ENCODE results near the gene SNX17. TPM values are rescaled to one million over a fixed set of nuclear protein-coding genes. Genes with fewer than 3 reads are reported as not detected.

SNX17 gene
- total RNA-seq, 5 donors from 2014 or later (not counting 1 experiment from before 2014, with no cell fraction given) = 77.9 to 130 (median 121) TPM

DNA sequence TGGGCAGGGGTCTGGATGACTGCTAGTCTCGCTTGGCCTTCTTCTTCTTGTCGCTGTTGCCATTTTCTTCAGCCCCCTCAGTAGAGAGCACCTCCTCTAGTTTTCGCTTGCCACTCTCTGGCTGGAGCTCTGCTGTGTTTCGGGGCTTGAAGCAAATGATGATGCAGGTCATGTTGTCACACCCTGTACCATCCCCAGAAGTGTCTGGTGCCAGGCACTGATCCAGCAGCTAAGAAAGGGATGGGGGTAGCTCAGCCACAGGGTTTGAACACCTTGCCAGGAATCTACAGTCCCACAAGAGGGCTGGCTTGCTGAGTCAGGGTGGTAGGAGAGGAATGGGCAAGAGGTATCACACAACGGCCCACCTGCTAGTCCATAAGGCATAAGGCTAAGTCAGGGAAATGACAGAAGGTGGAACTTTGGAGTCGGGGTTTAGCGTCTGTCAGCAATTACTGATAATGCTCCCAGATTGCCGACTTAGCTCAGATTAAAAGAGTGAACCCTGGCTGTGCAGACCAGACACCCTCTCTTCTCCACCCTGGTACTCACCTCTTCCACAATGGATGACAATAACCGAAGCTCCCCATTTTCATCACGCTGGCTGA lies 11.3 kb downstream of the SNX17 start:
- 100% methylated on average over 3 of the region's 10 CpGs for WGBS (ENCODE audit: insufficient coverage)
- Histone ChIP-seq H3K36me3 (ENCODE audit: control insufficient read depth in 2 of 2, extremely low read depth in 1 of 2, insufficient read depth in 1 of 2, low read length in 1 of 2) (peaks cover 26 to 51% of the 10 kb centered on the region in 2 donors), H3K27ac (ENCODE audit: low read length) (peak overlapping the region; percentile 90), H3K4me1 (ENCODE audit: control insufficient read depth in 1 of 2, extremely low read depth in 1 of 2, insufficient read depth in 2 of 2, low read length in 2 of 2) (peaks cover 8 to 18% of the 10 kb centered on the region in 2 experiments), H3K9me3 (no peaks in the 10 kb centered on the region), H3K27me3 (replicated peaks in 1 of 2; ENCODE audit: control insufficient read depth in 2 of 2, extremely low read depth in 1 of 2, insufficient read depth in 2 of 2, low read length in 1 of 2) (no peaks in the 10 kb centered on the region), H3K4me3 (ENCODE audit: control insufficient read depth in 1 of 2, extremely low read depth in 1 of 2, low read length in 1 of 2) (no peak overlapping the region)
- H3K36me3 Mint-ChIP-seq = peaks cover 39% of the 10 kb centered on the region
- H3K4me1 Mint-ChIP-seq = peaks cover 23 to 34% (median 32%) of the 10 kb centered on the region in 3 donors
- ATAC-seq (replicated peaks in 1 of 4) (no peak), DNase-seq (no peak)
- ChIA-PET POLR2A (interaction anchor here in 1 of 2 donors (0.5 kb wide), 1 partner anchor 86 kb away, joined by 6 read pairs; no protein-coding TSS in a partner anchor), CTCF (no interaction called here)
- H3K4me3 Mint-ChIP-seq = peak overlapping the region; percentile 79 to 87 (median 86)
- H3K9me3 Mint-ChIP-seq = no peaks in the 10 kb centered on the region
- no peaks in the 10 kb centered on the region for H3K27me3 Mint-ChIP-seq
- peak overlapping the region; percentile 66 to 80 for H3K27ac Mint-ChIP-seq

DNA sequence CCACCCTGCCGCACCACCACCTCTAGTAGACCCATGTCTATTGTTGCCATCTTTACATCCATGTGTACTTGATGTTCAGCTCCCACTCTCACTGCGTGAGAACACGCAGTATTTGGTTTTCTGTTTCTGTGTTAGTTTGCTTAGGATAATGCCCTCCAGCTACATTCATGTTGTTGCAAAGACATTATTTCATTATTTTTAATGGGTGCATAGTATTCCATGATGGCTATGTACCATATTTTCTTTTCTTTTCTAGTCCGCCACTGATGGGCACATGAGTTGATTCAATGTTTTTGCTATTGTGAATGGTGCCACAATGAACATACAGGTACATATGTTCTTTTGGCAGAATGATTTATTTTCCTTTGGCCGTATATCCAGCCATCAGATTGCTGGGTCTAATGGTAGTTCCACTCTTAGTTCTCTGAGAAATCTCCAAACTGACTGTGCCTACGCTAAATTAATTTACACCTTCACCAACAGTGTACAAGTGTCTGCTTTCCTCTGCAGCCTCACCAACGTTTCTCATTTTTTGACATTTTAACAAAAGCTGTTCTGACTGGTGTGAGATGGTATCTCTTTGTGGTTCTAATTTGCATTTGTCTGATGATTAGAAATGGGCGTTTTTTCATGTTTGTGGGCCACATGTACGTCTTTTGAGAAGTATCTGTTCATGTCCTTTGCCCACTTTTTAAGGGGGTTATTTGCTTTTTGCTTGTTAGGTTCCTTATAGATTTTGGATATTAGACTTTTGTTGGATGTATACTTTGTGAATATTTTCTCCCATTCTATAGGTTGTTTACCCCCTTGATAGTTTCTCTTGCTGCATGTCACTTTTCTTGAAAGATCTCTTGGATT lies 20.6 kb downstream of the SNX17 start:
- no peaks in the 10 kb centered on the region for H3K27me3 Mint-ChIP-seq
- H3K4me3 Mint-ChIP-seq = peak overlapping the region; percentile 41 to 70 (median 66)
- peak; percentile 46 to 81 (median 56) for ATAC-seq (replicated peaks in 1 of 4)
- peaks cover 15% of the 10 kb centered on the region for H3K36me3 Mint-ChIP-seq
- CTCF ChIA-PET = interaction anchor here in 1 of 2 donors (1.3 kb wide), 1 partner anchor 18 kb away, joined by 5 read pairs; the partner anchor contains the start of gene PPM1G
- peak overlapping the region; percentile 92 for H3K27ac Mint-ChIP-seq
- peaks cover 0 to 7% of the 10 kb centered on the region in 2 donors for H3K36me3 ChIP-seq (ENCODE audit: control insufficient read depth in 2 of 2, extremely low read depth in 1 of 2, insufficient read depth in 1 of 2, low read length in 1 of 2)
- H3K27ac ChIP-seq (ENCODE audit: low read length) = peak overlapping the region; percentile 76
- no peaks in the 10 kb centered on the region for H3K27me3 ChIP-seq (replicated peaks in 1 of 2; ENCODE audit: control insufficient read depth in 2 of 2, extremely low read depth in 1 of 2, insufficient read depth in 2 of 2, low read length in 1 of 2)
- peaks cover 6 to 15% of the 10 kb centered on the region in 2 experiments for H3K4me1 ChIP-seq (ENCODE audit: control insufficient read depth in 1 of 2, extremely low read depth in 1 of 2, insufficient read depth in 2 of 2, low read length in 2 of 2)
- POLR2A ChIA-PET = interaction anchor here in 1 of 2 donors (0.7 to 1.1 kb wide), 2 partner anchors 58 to 86 kb away, joined by 3 to 6 read pairs; no protein-coding TSS in a partner anchor
- peaks cover 30 to 34% (median 34%) of the 10 kb centered on the region in 3 donors for H3K4me1 Mint-ChIP-seq
- 0% methylated on average over 1 of the region's 9 CpGs for WGBS (ENCODE audit: insufficient coverage)
- no peak overlapping the region for H3K4me3 ChIP-seq (ENCODE audit: control insufficient read depth in 1 of 2, extremely low read depth in 1 of 2, low read length in 1 of 2)
- H3K9me3 ChIP-seq = no peaks in the 10 kb centered on the region
- no peaks in the 10 kb centered on the region for H3K9me3 Mint-ChIP-seq
- DNase-seq = peak in 4 of 35 experiments; percentile 19 to 71 (median 42)

DNA sequence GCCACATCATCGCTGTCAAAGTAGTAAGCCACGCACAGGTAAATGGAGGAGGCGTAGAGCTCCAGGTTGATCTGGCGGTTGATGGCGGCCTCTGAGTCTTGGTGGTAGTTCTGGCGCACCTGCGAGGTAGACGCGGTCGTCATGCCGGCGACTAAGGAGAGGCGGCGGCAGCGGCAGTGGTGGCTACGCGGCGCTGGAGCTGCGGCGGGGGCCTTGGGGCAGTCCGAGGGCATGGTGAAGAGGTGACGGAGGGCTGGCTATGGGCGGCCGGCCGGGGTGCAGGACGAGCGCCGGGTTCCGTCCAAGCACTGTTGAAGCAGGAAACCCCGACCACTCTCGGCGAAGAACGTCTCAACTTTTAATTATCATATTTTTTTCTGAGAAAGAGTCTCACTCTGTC lies 22.8 kb downstream of the SNX17 start:
- no peak for DNase-seq
- 98% methylated on average over 21 of the region's 33 CpGs for WGBS (ENCODE audit: insufficient coverage)
- peak overlapping the region; percentile 30 to 82 for H3K27ac Mint-ChIP-seq
- H3K4me3 Mint-ChIP-seq = no peak overlapping the region
- H3K27me3 Mint-ChIP-seq = no peaks in the 10 kb centered on the region
- CTCF ChIA-PET = no interaction called here
- peaks cover 44 to 49% (median 47%) of the 10 kb centered on the region in 3 donors for H3K4me1 Mint-ChIP-seq
- peaks cover 6 to 15% of the 10 kb centered on the region in 2 experiments for H3K4me1 ChIP-seq (ENCODE audit: control insufficient read depth in 1 of 2, extremely low read depth in 1 of 2, insufficient read depth in 2 of 2, low read length in 2 of 2)
- H3K36me3 Mint-ChIP-seq = peaks cover 13% of the 10 kb centered on the region
- POLR2A ChIA-PET = interaction anchor here in 1 of 2 donors (0.5 to 1.0 kb wide), 2 partner anchors 9 to 615 kb away, joined by 3 to 4 read pairs; no protein-coding TSS in a partner anchor
- ATAC-seq (replicated peaks in 1 of 4) = no peak
- peaks cover 0 to 5% of the 10 kb centered on the region in 2 donors for H3K36me3 ChIP-seq (ENCODE audit: control insufficient read depth in 2 of 2, extremely low read depth in 1 of 2, insufficient read depth in 1 of 2, low read length in 1 of 2)
- no peaks in the 10 kb centered on the region for H3K9me3 ChIP-seq
- H3K4me3 ChIP-seq (ENCODE audit: control insufficient read depth in 1 of 2, extremely low read depth in 1 of 2, low read length in 1 of 2) = no peak overlapping the region
- H3K27ac ChIP-seq (ENCODE audit: low read length) = no peak overlapping the region
- H3K27me3 ChIP-seq (replicated peaks in 1 of 2; ENCODE audit: control insufficient read depth in 2 of 2, extremely low read depth in 1 of 2, insufficient read depth in 2 of 2, low read length in 1 of 2) = no peaks in the 10 kb centered on the region
- H3K9me3 Mint-ChIP-seq = no peaks in the 10 kb centered on the region

DNA sequence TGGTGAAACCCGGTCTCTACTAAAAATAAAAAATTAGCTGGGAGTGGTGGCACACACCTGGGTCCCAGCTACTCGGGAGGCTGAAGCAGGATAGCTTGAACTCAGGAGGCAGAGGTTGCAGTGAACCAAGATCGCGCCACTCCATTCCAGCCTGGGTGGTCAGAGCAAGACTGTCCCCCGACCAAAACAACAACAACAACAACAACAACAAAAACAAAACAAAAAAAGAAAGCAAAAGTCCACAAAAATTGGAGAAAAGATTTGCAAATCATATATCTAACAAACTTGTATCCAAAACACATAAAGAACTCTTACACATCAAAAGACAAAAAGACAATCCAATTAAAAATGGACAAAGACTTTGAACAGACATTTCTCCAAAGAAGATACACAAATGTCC lies 28.5 kb downstream of the SNX17 start:
- no peak for DNase-seq
- ATAC-seq (replicated peaks in 1 of 4) = no peak
- Histone ChIP-seq H3K4me1 (ENCODE audit: control insufficient read depth in 1 of 2, extremely low read depth in 1 of 2, insufficient read depth in 2 of 2, low read length in 2 of 2) (peaks cover 0 to 5% of the 10 kb centered on the region in 2 experiments), H3K9me3 (no peaks in the 10 kb centered on the region), H3K36me3 (ENCODE audit: control insufficient read depth in 2 of 2, extremely low read depth in 1 of 2, insufficient read depth in 1 of 2, low read length in 1 of 2) (peaks cover 0 to 3% of the 10 kb centered on the region in 2 donors), H3K27me3 (replicated peaks in 1 of 2; ENCODE audit: control insufficient read depth in 2 of 2, extremely low read depth in 1 of 2, insufficient read depth in 2 of 2, low read length in 1 of 2) (no peaks in the 10 kb centered on the region), H3K27ac (ENCODE audit: low read length) (no peak overlapping the region), H3K4me3 (ENCODE audit: control insufficient read depth in 1 of 2, extremely low read depth in 1 of 2, low read length in 1 of 2) (no peak overlapping the region)
- POLR2A ChIA-PET = interaction anchor here in 1 of 2 donors (0.7 kb wide), 1 partner anchor 57 kb away, joined by 5 read pairs; no protein-coding TSS in a partner anchor
- H3K4me3 Mint-ChIP-seq = no peak overlapping the region
- H3K9me3 Mint-ChIP-seq = no peaks in the 10 kb centered on the region
- peak overlapping the region in 1 of 2 donors; percentile 59 for H3K27ac Mint-ChIP-seq
- WGBS (ENCODE audit: insufficient coverage) = 89% methylated on average over 3 of the region's 5 CpGs
- no peaks in the 10 kb centered on the region for H3K27me3 Mint-ChIP-seq
- CTCF ChIA-PET = no interaction called here
- peaks cover 17% of the 10 kb centered on the region for H3K36me3 Mint-ChIP-seq
- peaks cover 42 to 55% (median 50%) of the 10 kb centered on the region in 3 donors for H3K4me1 Mint-ChIP-seq

DNA sequence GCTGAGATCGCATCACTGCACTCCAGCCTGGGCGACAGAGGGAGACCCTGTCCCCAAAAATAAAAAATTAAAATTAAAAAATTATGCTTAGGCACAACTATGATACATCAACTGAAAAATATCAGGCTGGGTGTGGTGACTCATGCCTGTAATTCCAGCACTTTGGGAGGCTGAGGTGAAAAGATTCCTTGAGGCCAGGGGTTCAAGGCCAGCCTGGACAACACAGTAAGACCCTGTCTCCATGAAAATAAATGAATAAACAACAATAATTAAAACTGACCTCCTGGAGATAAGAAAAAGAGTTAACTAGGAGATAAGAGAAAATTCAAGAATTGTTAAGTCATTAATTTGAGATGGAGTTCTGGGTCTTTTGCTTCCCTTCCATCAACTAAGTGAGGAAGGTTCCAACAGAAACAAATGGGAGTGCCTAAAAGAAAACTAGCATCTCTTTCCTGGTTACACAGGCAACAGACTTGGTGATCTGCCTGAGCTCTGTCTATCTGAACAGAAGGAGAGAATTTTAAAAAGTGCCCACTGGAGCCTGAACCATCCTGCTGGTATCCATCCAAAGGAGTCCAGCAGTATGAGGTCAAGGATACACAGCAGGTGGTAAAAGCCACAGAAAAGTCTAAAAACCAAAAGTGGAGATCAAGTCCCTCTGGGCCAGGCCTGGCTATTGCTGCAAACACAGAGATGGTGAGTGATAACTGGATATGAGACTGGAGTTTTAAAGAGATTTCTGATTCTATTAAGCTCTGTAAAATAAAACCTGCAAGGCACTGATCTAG lies 30.1 kb downstream of the SNX17 start:
- Histone ChIP-seq H3K27me3 (replicated peaks in 1 of 2; ENCODE audit: control insufficient read depth in 2 of 2, extremely low read depth in 1 of 2, insufficient read depth in 2 of 2, low read length in 1 of 2) (no peaks in the 10 kb centered on the region), H3K36me3 (ENCODE audit: control insufficient read depth in 2 of 2, extremely low read depth in 1 of 2, insufficient read depth in 1 of 2, low read length in 1 of 2) (peaks cover 0 to 3% of the 10 kb centered on the region in 2 donors), H3K9me3 (no peaks in the 10 kb centered on the region), H3K4me1 (ENCODE audit: control insufficient read depth in 1 of 2, extremely low read depth in 1 of 2, insufficient read depth in 2 of 2, low read length in 2 of 2) (peaks cover 0 to 5% of the 10 kb centered on the region in 2 experiments), H3K4me3 (ENCODE audit: control insufficient read depth in 1 of 2, extremely low read depth in 1 of 2, low read length in 1 of 2) (no peak overlapping the region), H3K27ac (ENCODE audit: low read length) (no peak overlapping the region)
- Mint-ChIP-seq H3K27ac (peak overlapping the region; percentile 7 to 68), H3K36me3 (peaks cover 17% of the 10 kb centered on the region), H3K27me3 (no peaks in the 10 kb centered on the region), H3K9me3 (no peaks in the 10 kb centered on the region), H3K4me1 (peaks cover 47 to 59% (median 50%) of the 10 kb centered on the region in 3 donors), H3K4me3 (no peak overlapping the region)
- DNase-seq = no peak
- no CpG with 5 or more reads among the region's 2 CpGs for WGBS (ENCODE audit: insufficient coverage)
- CTCF ChIA-PET = no interaction called here
- ATAC-seq (replicated peaks in 1 of 4) = no peak
- POLR2A ChIA-PET = no interaction called here

Measured in T-cell (primary cell).